Subcutaneous abdominal adipose tissue (tissue), 5 donors: ENCODE results near the gene NKAIN2.

Experiments
- H3K27ac ChIP-seq: one replicate; pipeline ENCODE4 v1.7.0; 2013; ENCODE audit warnings: low read depth, mild to moderate bottlenecking, inconsistent platforms, low read length, moderate library complexity
- H3K27me3 ChIP-seq, 5 donors: one replicate each; pipeline ENCODE4 v1.7.0; 2013; ENCODE audit warnings: low read length in 5 of 5, inconsistent platforms in 1 of 5; ENCODE audit not compliant: control insufficient read depth in 5 of 5, insufficient read depth in 4 of 5
- H3K36me3 ChIP-seq, 5 donors: one replicate each; pipeline ENCODE4 v1.7.0; 2013; ENCODE audit warnings: low read length in 5 of 5; ENCODE audit not compliant: control insufficient read depth in 5 of 5, insufficient read depth in 5 of 5
- H3K4me1 ChIP-seq, 5 donors: one replicate each; pipeline ENCODE4 v1.7.0; 2013; ENCODE audit warnings: low read length in 5 of 5, mild to moderate bottlenecking in 3 of 5, moderate library complexity in 1 of 5; ENCODE audit not compliant: control insufficient read depth in 5 of 5, insufficient read depth in 5 of 5
- H3K4me3 ChIP-seq, 5 donors: one replicate each; pipeline ENCODE4 v1.7.0; 2013; ENCODE audit warnings: low read length in 5 of 5, low read depth in 1 of 5
- H3K9ac ChIP-seq, 5 donors: one replicate each; pipeline ENCODE4 v1.7.0; 2013; ENCODE audit warnings: low read length in 5 of 5, mild to moderate bottlenecking in 4 of 5, moderate library complexity in 3 of 5
- H3K9me3 ChIP-seq, 5 donors: one replicate each; pipeline ENCODE4 v1.7.0; 2013; ENCODE audit warnings: low read length in 5 of 5; ENCODE audit not compliant: control insufficient read depth in 5 of 5
- donor health status: healthy.
- donor health status: healthy.
- donor health status: healthy.
- donor health status: healthy.
- donor health status: healthy.

Gene NKAIN2

GRCh38 chr6:124753001-124753400 is 949.3 kb downstream of the NKAIN2 start:
- Histone ChIP-seq H3K27me3 (no peaks in the 10 kb centered on the region), H3K4me3 (no peak overlapping the region), H3K9me3 (peaks cover 0 to 5% (median 0%) of the 10 kb centered on the region in 5 donors), H3K9ac (no peak overlapping the region), H3K36me3 (no peaks in the 10 kb centered on the region), H3K4me1 (no peaks in the 10 kb centered on the region), H3K27ac (no peak overlapping the region)

- Histone ChIP-seq H3K4me1 (no peaks in the 10 kb centered on the region), H3K27ac (no peak overlapping the region), H3K27me3 (no peaks in the 10 kb centered on the region), H3K4me3 (no peak overlapping the region), H3K36me3 (no peaks in the 10 kb centered on the region), H3K9me3 (peaks cover 0 to 5% (median 0%) of the 10 kb centered on the region in 5 donors), H3K9ac (no peak overlapping the region)
These were observed 950.0 kb downstream of the NKAIN2 start for GRCh38 chr6:124753562-124754105.

GRCh38 chr6:124755321-124755720 is 951.7 kb downstream of the NKAIN2 start:
- H3K27me3 ChIP-seq: no peaks in the 10 kb centered on the region
- no peak overlapping the region for H3K9ac ChIP-seq
- H3K4me1 ChIP-seq: no peaks in the 10 kb centered on the region
- H3K36me3 ChIP-seq: no peaks in the 10 kb centered on the region
- peaks cover 0 to 5% (median 0%) of the 10 kb centered on the region in 5 donors for H3K9me3 ChIP-seq
- no peak overlapping the region for H3K4me3 ChIP-seq
- no peak overlapping the region for H3K27ac ChIP-seq

GRCh38 chr6:124757560-124757959 is 953.9 kb downstream of the NKAIN2 start:
- Histone ChIP-seq H3K4me3 (no peak overlapping the region), H3K4me1 (no peaks in the 10 kb centered on the region), H3K9ac (no peak overlapping the region), H3K36me3 (no peaks in the 10 kb centered on the region), H3K27ac (no peak overlapping the region), H3K9me3 (peaks cover 0 to 5% (median 0%) of the 10 kb centered on the region in 5 donors), H3K27me3 (no peaks in the 10 kb centered on the region)

- Histone ChIP-seq H3K27ac (no peak overlapping the region), H3K4me1 (no peaks in the 10 kb centered on the region), H3K27me3 (no peaks in the 10 kb centered on the region), H3K4me3 (no peak overlapping the region), H3K9me3 (peaks cover 0 to 5% (median 0%) of the 10 kb centered on the region in 5 donors), H3K9ac (no peak overlapping the region), H3K36me3 (no peaks in the 10 kb centered on the region)
These were observed 955.0 kb downstream of the NKAIN2 start for GRCh38 chr6:124758663-124759062.

GRCh38 chr6:124765280-124765679 is 961.6 kb downstream of the NKAIN2 start:
- Histone ChIP-seq H3K4me1 (no peaks in the 10 kb centered on the region), H3K27ac (no peak overlapping the region), H3K9me3 (no peaks in the 10 kb centered on the region), H3K4me3 (no peak overlapping the region), H3K36me3 (no peaks in the 10 kb centered on the region), H3K9ac (no peak overlapping the region), H3K27me3 (no peaks in the 10 kb centered on the region)

- Histone ChIP-seq H3K27ac (no peak overlapping the region), H3K9ac (no peak overlapping the region), H3K36me3 (no peaks in the 10 kb centered on the region), H3K27me3 (no peaks in the 10 kb centered on the region), H3K4me3 (no peak overlapping the region), H3K9me3 (no peaks in the 10 kb centered on the region), H3K4me1 (no peaks in the 10 kb centered on the region)
These were observed 964.6 kb downstream of the NKAIN2 start for GRCh38 chr6:124768224-124768623.

GRCh38 chr6:124769811-124770544 is 966.3 kb downstream of the NKAIN2 start:
- Histone ChIP-seq H3K27ac (no peak overlapping the region), H3K36me3 (no peaks in the 10 kb centered on the region), H3K4me1 (no peaks in the 10 kb centered on the region), H3K9ac (no peak overlapping the region), H3K27me3 (no peaks in the 10 kb centered on the region), H3K9me3 (no peaks in the 10 kb centered on the region), H3K4me3 (no peak overlapping the region)

- H3K36me3 ChIP-seq: no peaks in the 10 kb centered on the region
- H3K9ac ChIP-seq: no peak overlapping the region
- no peaks in the 10 kb centered on the region for H3K9me3 ChIP-seq
- H3K4me1 ChIP-seq: no peaks in the 10 kb centered on the region
- no peak overlapping the region for H3K4me3 ChIP-seq
- H3K27me3 ChIP-seq: no peaks in the 10 kb centered on the region
- no peak overlapping the region for H3K27ac ChIP-seq
These were observed 967.1 kb downstream of the NKAIN2 start for GRCh38 chr6:124770784-124771183.

GRCh38 chr6:124772733-124773319 is 969.2 kb downstream of the NKAIN2 start:
- H3K36me3 ChIP-seq: no peaks in the 10 kb centered on the region
- no peak overlapping the region for H3K4me3 ChIP-seq
- H3K27ac ChIP-seq: no peak overlapping the region
- no peak overlapping the region for H3K9ac ChIP-seq
- H3K9me3 ChIP-seq: no peaks in the 10 kb centered on the region
- H3K27me3 ChIP-seq: no peaks in the 10 kb centered on the region
- H3K4me1 ChIP-seq: no peaks in the 10 kb centered on the region
